Measurements from ENCODE around the gene PTPRC. TPM values are rescaled to one million over a fixed set of nuclear protein-coding genes. Genes with fewer than 3 reads are reported as not detected.

The PTPRC gene
- total and polyA plus RNA-seq, 7 donors = 4.8 to 78.6 (median 12.5) TPM

GRCh38 chr1:198763298-198763714 lies 124.5 kb downstream of the PTPRC start:
- H3K9me3 ChIP-seq = no peaks in the 10 kb centered on the region
- WGBS, 2 donors = 6 to 48% methylated on average over 1 of the region's 1 CpG
- intact Hi-C loops (cut with DNase I) = no loop called here
- no peaks in the 10 kb centered on the region for H3K36me3 ChIP-seq
- H3K27me3 ChIP-seq = no peaks in the 10 kb centered on the region
- DNase-seq = no peak
- TF ChIP-seq EP300 (IDR thresholded peaks at IDR 0.05) (no peak), CTCF (IDR thresholded peaks at IDR 0.05) (no peak), POLR2AphosphoS5 (IDR thresholded peaks at IDR 0.05) (no peak), POLR2A (IDR thresholded peaks at IDR 0.05) (no peak)
- H3K4me1 ChIP-seq = no peaks in the 10 kb centered on the region
- no peak overlapping the region for H3K4me3 ChIP-seq
- no peak overlapping the region for H3K27ac ChIP-seq

DNA sequence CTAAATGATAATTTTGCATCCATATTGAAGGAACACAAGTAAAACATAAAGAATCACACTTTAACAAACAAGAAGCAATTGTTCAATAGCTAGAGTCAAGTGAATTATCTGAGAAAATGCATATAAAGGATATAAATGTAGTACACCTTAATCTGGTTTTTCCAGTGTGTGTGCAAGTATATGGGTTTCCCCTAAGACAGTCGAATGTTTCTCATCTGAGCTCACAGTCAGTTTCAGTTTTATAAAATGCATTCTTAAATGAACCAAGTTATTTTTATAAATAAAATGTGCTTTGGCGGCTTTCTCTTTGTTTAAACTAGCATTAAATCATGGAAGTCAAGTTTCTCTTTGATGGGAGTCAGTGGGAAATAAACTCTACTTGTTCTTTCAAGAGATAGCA lies 125.9 kb downstream of the PTPRC start:
- H3K36me3 ChIP-seq = no peaks in the 10 kb centered on the region
- no peaks in the 10 kb centered on the region for H3K9me3 ChIP-seq
- H3K4me3 ChIP-seq = no peak overlapping the region
- intact Hi-C loops (cut with DNase I) = no loop called here
- no peaks in the 10 kb centered on the region for H3K4me1 ChIP-seq
- no peak for DNase-seq
- 41 to 45% methylated on average over 2 of the region's 2 CpGs for WGBS, 2 donors
- no peak overlapping the region for H3K27ac ChIP-seq
- H3K27me3 ChIP-seq = no peaks in the 10 kb centered on the region
- no peak for TF ChIP-seq EP300 (IDR thresholded peaks at IDR 0.05)
- no peak for TF ChIP-seq POLR2A (IDR thresholded peaks at IDR 0.05)
- TF ChIP-seq CTCF (IDR thresholded peaks at IDR 0.05) = no peak
- TF ChIP-seq POLR2AphosphoS5 (IDR thresholded peaks at IDR 0.05) = no peak

DNA sequence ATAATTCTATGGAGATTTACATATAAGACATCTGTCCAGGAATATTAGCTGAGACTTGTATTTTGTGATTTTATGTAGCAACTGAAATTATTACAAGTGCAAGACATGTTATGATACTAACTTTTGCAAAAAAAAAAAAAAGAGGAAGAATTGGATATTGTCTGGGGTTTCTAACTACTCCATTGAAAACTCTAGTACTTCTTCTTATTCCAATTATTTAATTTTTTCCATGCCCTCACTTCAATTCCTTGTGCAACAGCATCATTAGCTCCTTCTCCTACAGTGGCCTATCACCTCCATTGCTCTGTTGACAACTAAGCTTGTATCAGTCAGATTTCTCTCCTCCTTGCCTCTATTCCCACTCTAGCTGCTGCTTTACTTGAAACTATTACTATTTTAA lies 126.6 kb downstream of the PTPRC start:
- Histone ChIP-seq H3K4me3 (no peak overlapping the region), H3K36me3 (no peaks in the 10 kb centered on the region), H3K9me3 (no peaks in the 10 kb centered on the region), H3K27ac (no peak overlapping the region), H3K27me3 (no peaks in the 10 kb centered on the region), H3K4me1 (no peaks in the 10 kb centered on the region)
- TF ChIP-seq EP300 (IDR thresholded peaks at IDR 0.05) = no peak
- no peak for TF ChIP-seq CTCF (IDR thresholded peaks at IDR 0.05)
- no peak for TF ChIP-seq POLR2AphosphoS5 (IDR thresholded peaks at IDR 0.05)
- no peak for TF ChIP-seq POLR2A (IDR thresholded peaks at IDR 0.05)
- no peak for DNase-seq
- intact Hi-C loops (cut with DNase I) = no loop called here

GRCh38 chr1:198771563-198772153 lies 132.8 kb downstream of the PTPRC start:
- Histone ChIP-seq H3K36me3 (no peaks in the 10 kb centered on the region), H3K4me3 (no peak overlapping the region), H3K4me1 (no peaks in the 10 kb centered on the region), H3K27me3 (no peaks in the 10 kb centered on the region), H3K27ac (no peak overlapping the region), H3K9me3 (no peaks in the 10 kb centered on the region)
- TF ChIP-seq POLR2AphosphoS5 (IDR thresholded peaks at IDR 0.05) = no peak
- no peak for TF ChIP-seq POLR2A (IDR thresholded peaks at IDR 0.05)
- no peak for TF ChIP-seq EP300 (IDR thresholded peaks at IDR 0.05)
- TF ChIP-seq CTCF (IDR thresholded peaks at IDR 0.05) = no peak
- 77 to 91% methylated on average over 3 of the region's 3 CpGs for WGBS, 2 donors
- DNase-seq = no peak
- intact Hi-C loops (cut with DNase I) = no loop called here

DNA sequence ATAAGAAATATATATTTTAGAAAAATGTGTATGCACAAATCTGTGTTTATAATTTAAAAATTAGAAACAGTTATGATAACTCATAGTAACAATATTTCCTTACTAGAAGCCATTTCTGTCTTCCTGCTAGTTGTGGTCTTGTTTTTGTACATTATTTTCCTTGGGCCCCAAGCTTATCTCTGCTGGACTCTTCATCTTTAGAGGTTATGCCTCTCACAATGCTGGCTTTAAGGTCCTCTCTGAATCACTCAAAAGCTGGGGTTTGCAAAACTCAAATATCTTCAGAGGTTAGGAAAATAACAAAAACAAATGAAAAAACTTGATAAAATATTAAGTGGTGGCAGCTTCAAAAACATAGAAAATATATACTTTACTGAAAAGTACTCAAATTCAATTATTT lies 133.8 kb downstream of the PTPRC start:
- H3K9me3 ChIP-seq = no peaks in the 10 kb centered on the region
- H3K27ac ChIP-seq = no peak overlapping the region
- H3K27me3 ChIP-seq = no peaks in the 10 kb centered on the region
- DNase-seq = no peak
- no peak overlapping the region for H3K4me3 ChIP-seq
- intact Hi-C loops (cut with DNase I) = no loop called here
- no peaks in the 10 kb centered on the region for H3K4me1 ChIP-seq
- no peak for TF ChIP-seq POLR2A (IDR thresholded peaks at IDR 0.05)
- TF ChIP-seq EP300 (IDR thresholded peaks at IDR 0.05) = no peak
- no peak for TF ChIP-seq POLR2AphosphoS5 (IDR thresholded peaks at IDR 0.05)
- no peak for TF ChIP-seq CTCF (IDR thresholded peaks at IDR 0.05)
- no peaks in the 10 kb centered on the region for H3K36me3 ChIP-seq
